ENCODE data around the gene DGCR8. TPM values are rescaled to one million over a fixed set of nuclear protein-coding genes. Genes with fewer than 3 reads are reported as not detected.
A peak's percentile ranks its signal among the peaks of the same experiment; 100 is the strongest.

The DGCR8 gene
- total and polyA plus RNA-seq, 2 of the 4 experiments (the other 2 are of a cell fraction), result 16.7 to 25.3 TPM

DNA sequence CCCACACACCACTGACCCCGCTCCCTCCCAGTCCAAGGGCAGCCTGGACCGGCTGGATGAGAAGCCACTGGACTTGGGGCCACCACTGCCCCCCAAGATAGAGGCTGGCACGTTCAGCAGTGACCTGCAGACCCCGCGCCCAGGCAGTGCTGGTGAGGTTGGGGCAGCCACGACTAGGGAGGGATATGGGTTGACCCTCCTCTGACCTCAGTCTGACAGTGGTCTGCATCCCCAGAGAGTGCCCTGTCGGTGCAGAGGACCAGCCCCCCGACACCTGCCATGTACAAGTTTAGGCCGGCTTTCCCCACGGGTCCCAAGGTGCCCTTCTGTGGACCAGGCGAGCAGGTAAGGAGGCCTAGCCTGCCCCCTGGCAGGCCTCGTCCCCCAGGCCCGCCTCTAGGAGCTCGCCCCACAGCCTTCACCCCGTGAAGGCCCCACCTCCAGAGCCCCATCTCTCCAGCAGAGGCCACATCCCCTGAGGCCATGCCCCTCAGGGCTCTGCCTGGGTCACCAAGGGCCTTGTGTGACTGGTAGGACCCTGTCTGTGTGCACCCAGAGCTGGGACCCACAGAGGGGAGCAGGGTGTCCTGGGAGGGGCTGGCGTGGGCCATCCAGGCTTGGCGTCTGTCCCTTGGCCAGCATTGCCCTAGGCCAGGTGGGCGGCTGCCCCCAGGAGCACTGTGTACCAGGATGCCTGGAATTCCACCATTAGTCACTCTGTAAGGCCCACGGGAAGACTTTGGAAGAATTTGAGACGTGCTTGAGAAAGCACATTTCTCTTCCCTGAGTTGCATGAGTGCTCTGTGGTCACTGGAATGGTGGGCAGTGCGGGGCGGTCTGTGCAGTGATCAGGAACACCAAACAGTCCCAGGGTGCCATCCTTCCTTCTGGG lies 61.4 kb downstream of the DGCR8 start:
- H3K23ac ChIP-seq (ENCODE audit: low read depth, low read length), result peak overlapping the region; percentile 75
- BruUV-seq (replicated peaks), result no TSS peak
- peak overlapping the region in 1 of 2 experiments; percentile 74; a peak in 3 of 4 replicates for H4K8ac ChIP-seq (ENCODE audit: low read depth in 2 of 2, low read length in 2 of 2)
- H3K4me1 ChIP-seq (ENCODE audit: control insufficient read depth, insufficient read depth, low read length), result peaks cover 22% of the 10 kb centered on the region
- DNase-seq (peak; percentile 82), ATAC-seq (ENCODE audit: low read depth) (peak; percentile 89)
- H2BK120ac ChIP-seq (ENCODE audit: low read depth, low read length), result peak overlapping the region; percentile 46
- H2AK9ac ChIP-seq (replicated peaks; ENCODE audit: low read depth, low read length, poor library complexity), result peak overlapping the region; percentile 87
- no peaks in the 10 kb centered on the region for H3K27me3 ChIP-seq (ENCODE audit: control insufficient read depth, insufficient read depth, low read length)
- H3K4me3 ChIP-seq (ENCODE audit: insufficient read depth, low read depth, low read length), result no peak overlapping the region
- in situ Hi-C loops (cut with MboI; ENCODE audit: low sequenced_read_pairs), result no loop called here
- H4K20me1 ChIP-seq (ENCODE audit: insufficient read depth, low read length), result peaks cover 46% of the 10 kb centered on the region
- peak overlapping the region; percentile 46 for H2BK20ac ChIP-seq (ENCODE audit: low read depth, low read length)
- TF ChIP-seq MXI1 (IDR thresholded peaks at IDR 0.05; ENCODE audit: borderline replicate concordance, low read depth, low read length), result peak; percentile 26; the same call in 1 of the 2 replicates
- peak; percentile 61; the same call in 1 of the 2 replicates for TF ChIP-seq MAZ (IDR thresholded peaks at IDR 0.05; ENCODE audit: borderline replicate concordance, low read depth, low read length)
- TF ChIP-seq MAFK (IDR thresholded peaks at IDR 0.05; ENCODE audit: low read depth, low read length), result peak; percentile 21; the same call in 1 of the 2 replicates
- no peak for TF ChIP-seq RCOR1 (IDR thresholded peaks at IDR 0.05; ENCODE audit: insufficient replicate concordance, low read length)
- TF ChIP-seq, protein P1, sequence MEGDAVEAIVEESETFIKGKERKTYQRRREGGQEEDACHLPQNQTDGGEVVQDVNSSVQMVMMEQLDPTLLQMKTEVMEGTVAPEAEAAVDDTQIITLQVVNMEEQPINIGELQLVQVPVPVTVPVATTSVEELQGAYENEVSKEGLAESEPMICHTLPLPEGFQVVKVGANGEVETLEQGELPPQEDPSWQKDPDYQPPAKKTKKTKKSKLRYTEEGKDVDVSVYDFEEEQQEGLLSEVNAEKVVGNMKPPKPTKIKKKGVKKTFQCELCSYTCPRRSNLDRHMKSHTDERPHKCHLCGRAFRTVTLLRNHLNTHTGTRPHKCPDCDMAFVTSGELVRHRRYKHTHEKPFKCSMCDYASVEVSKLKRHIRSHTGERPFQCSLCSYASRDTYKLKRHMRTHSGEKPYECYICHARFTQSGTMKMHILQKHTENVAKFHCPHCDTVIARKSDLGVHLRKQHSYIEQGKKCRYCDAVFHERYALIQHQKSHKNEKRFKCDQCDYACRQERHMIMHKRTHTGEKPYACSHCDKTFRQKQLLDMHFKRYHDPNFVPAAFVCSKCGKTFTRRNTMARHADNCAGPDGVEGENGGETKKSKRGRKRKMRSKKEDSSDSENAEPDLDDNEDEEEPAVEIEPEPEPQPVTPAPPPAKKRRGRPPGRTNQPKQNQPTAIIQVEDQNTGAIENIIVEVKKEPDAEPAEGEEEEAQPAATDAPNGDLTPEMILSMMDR (conservative IDR thresholded peaks at IDR 0.05; ENCODE audit: low read depth, low read length), result no peak
- peak; percentile 19; the same call in 1 of the 2 replicates for TF ChIP-seq BHLHE40 (IDR thresholded peaks at IDR 0.05; ENCODE audit: low read depth, low read length)
- peak; percentile 37 for TF ChIP-seq FOS (IDR thresholded peaks at IDR 0.05; ENCODE audit: low read depth, low read length)
- TF ChIP-seq CEBPB (IDR thresholded peaks at IDR 0.05; ENCODE audit: low read depth, low read length), result peak; percentile 35; the same call in 1 of the 2 replicates
- H4K5ac ChIP-seq (ENCODE audit: low read depth, low read length), result peak overlapping the region; percentile 87; the same call in 1 of the 2 replicates
- peak overlapping the region; percentile 68 for H3K4ac ChIP-seq (ENCODE audit: low read depth, low read length)
- H3K9me1 ChIP-seq (ENCODE audit: insufficient read depth, low read length), result peaks cover 15% of the 10 kb centered on the region
- H3K79me1 ChIP-seq (ENCODE audit: low read depth in 1 of 2, low read length in 2 of 2), result peaks cover 14 to 69% of the 10 kb centered on the region in 2 experiments; a peak in 3 of 4 replicates
- no peak overlapping the region; the same call in 1 of the 2 replicates for H3K9ac ChIP-seq (ENCODE audit: low read depth, low read length)
- ChIA-PET POLR2A (ENCODE audit: unreplicated experiment) (no interaction called here), CTCF (no interaction called here)
- peak overlapping the region; percentile 78; the same call in 1 of the 3 replicates for H2BK15ac ChIP-seq (ENCODE audit: low read depth, low read length)
- dilution Hi-C loops (cut with HindIII; ENCODE audit: low sequenced_read_pairs, unreplicated experiment), result no loop called here
- H3K4me2 ChIP-seq (ENCODE audit: low read depth, low read length), result peak overlapping the region; percentile 47; the same call in 1 of the 2 replicates
- H3K9me3 ChIP-seq (ENCODE audit: control insufficient read depth, insufficient read depth, low read length), result no peaks in the 10 kb centered on the region
- peak overlapping the region; percentile 30 for H3K14ac ChIP-seq (replicated peaks; ENCODE audit: low read depth, low read length)
- H3K36me3 ChIP-seq (ENCODE audit: control insufficient read depth, insufficient read depth, low read length), result peaks cover 17% of the 10 kb centered on the region
- H2BK5ac ChIP-seq (ENCODE audit: low read depth, low read length, poor library complexity, severe bottlenecking), result peak overlapping the region; percentile 97
- H2AK5ac ChIP-seq (ENCODE audit: low read depth, low read length), result peak overlapping the region; percentile 95
- H3K56ac ChIP-seq (ENCODE audit: extremely low read depth, insufficient read depth, low read length), result 0 out of 2 replicates have a peak overlapping the region, but pooled peaks have one; percentile 21
- H4K91ac ChIP-seq (ENCODE audit: insufficient read depth, low read depth, low read length), result peak overlapping the region; percentile 66
- H2AFZ ChIP-seq (replicated peaks; ENCODE audit: low read length, poor library complexity), result peak overlapping the region; percentile 58
- intact Hi-C loops (cut with micrococcal nuclease), result no loop called here
- WGBS, 2 experiments (ENCODE audit: extremely low coverage in 2 of 2, insufficient read length in 1 of 2), result 51% methylated on average over 3 of the region's 22 CpGs; no CpG with 5 or more reads in 1 of the 2 experiments
- H3K18ac ChIP-seq (ENCODE audit: low read depth, low read length), result peak overlapping the region; percentile 87
- H3K27ac ChIP-seq (ENCODE audit: insufficient read depth, low read length), result peak overlapping the region; percentile 88
